ENCODE measurements around the gene ARNT2.

Gene ARNT2

DNA sequence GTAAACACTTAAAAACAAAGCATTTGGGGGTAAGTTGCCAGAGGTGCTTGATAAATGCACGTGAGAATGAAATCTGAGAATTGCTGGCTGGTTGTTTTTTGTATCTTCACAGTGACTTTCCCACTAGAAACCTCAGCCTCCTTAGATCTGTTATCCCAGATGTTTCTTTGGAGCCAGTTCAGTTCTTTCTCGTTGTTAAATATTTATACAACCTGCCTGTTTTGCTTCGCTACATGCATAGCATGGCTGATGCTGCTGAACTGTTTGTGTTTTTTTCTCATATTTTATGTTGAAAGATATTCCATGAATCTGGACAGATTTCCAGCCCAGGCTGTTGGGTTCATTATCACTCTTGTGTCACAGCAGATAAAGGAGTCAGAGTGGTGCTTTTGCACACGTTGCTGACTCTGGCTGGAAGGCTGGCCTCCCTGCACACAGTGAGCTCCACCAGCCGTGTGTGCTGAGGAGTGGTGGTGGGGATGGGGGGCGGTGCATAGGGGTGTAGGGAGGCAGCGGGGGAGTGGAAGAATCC, 80.2 kb downstream of the ARNT2 start:
- TF ChIP-seq CTCF (IDR thresholded peaks at IDR 0.05; ENCODE audit: control insufficient read depth, extremely low read depth, insufficient read depth), result no peak
- DNase-seq (ENCODE audit: low read depth), result no peak
- no peak overlapping the region for H3K4me3 ChIP-seq (ENCODE audit: low read depth, low read length)

DNA sequence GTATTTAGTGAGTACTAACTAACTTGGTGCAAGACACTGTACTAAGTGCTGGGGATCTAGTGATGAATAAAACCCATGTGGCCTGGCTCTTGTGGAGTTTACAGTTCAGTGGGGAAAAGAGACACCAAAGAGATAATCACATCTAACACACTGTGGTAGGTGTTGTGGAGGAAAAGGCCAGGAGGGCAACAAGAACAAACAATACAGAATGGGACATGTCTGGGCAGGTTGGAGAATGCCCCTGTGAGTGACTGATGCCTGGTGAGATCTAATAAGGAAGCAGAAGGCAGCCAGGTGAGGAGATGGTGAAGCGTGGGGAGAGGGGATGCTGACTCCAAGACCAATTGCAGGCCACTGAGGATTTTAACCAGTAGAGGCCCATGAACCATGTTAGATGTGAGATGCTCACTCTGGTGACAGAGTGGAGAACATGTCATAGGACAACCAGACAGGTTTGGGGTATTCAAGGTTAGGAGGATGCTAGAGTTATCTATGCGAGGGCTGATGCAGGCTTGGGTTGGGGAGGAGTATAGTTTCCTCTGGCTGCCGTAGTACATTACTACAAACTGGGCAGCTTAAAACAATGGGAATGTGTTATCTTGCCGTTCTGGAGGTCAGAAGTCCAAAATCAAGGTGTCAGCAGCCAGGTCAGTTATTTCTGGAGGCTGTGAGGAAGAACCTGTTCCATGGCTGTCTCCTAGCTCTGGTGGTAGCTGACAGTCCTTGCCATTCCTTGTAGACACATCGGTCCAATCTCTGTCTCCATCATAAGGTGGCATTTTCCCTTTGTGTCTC, 81.4 kb downstream of the ARNT2 start:
- no peak overlapping the region for H3K4me3 ChIP-seq (ENCODE audit: low read depth, low read length)
- TF ChIP-seq CTCF (IDR thresholded peaks at IDR 0.05; ENCODE audit: control insufficient read depth, extremely low read depth, insufficient read depth), result no peak
- no peak for DNase-seq (ENCODE audit: low read depth)

DNA sequence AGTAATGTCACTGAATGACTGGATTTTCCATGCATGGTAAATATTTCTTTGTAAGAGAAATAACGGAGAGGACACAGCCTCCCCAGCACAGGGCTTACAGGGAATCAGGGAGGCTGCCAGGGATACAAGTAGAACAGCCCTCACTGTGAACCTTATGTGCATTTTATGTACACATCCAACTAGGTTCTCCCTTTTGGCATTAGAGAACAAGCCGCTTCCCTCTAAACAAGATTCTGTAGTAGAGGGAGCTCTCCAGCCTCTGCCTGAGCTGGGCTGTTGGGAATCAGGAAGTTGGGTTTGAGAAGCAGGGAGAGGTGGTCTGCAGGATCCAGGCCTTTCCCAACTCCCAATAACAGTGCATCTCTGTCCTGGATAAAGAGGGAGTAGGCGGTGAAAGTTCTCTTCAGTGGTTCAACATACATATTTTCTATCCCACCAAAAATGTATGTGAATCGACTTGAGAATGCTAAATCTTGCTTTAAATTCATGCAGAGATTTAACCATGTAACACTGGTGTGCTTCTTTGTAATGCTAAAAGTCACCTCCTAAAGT, 83.7 kb downstream of the ARNT2 start:
- no peak for DNase-seq (ENCODE audit: low read depth)
- H3K4me3 ChIP-seq (ENCODE audit: low read depth, low read length), result no peak overlapping the region
- no peak for TF ChIP-seq CTCF (IDR thresholded peaks at IDR 0.05; ENCODE audit: control insufficient read depth, extremely low read depth, insufficient read depth)

DNA sequence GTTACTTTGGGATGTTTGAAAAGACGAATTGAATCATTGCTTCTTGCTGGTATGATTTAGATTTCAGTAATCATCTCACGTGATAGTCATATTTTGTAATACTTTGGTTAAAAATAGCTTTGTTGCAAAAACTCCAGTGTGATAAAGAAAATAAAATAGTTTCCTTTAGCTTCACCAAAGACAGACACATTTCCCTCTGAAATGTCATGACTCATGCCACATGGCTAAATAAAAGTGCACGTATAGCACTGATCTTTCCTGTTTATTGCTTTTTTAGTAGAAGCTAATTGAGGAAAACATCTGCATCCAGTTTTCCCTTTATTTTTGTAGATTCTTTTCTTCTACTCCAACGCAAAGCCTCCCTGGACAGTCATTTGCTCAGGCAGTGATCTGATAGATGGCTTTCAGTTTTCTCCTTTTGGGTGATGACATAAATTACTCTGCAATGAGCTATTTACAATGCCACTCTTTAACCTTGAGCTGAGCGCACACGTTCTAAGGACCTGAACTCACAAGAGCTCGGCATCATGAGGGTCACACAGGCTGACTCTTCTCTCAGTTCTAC, 84.9 kb downstream of the ARNT2 start:
- no peak for TF ChIP-seq CTCF (IDR thresholded peaks at IDR 0.05; ENCODE audit: control insufficient read depth, extremely low read depth, insufficient read depth)
- DNase-seq (ENCODE audit: low read depth), result no peak
- no peak overlapping the region for H3K4me3 ChIP-seq (ENCODE audit: low read depth, low read length)

GRCh38 chr15:80490431-80490990, 86.3 kb downstream of the ARNT2 start:
- DNase-seq (ENCODE audit: low read depth), result no peak
- no peak for TF ChIP-seq CTCF (IDR thresholded peaks at IDR 0.05; ENCODE audit: control insufficient read depth, extremely low read depth, insufficient read depth)
- no peak overlapping the region for H3K4me3 ChIP-seq (ENCODE audit: low read depth, low read length)

- no peak for TF ChIP-seq CTCF (IDR thresholded peaks at IDR 0.05; ENCODE audit: control insufficient read depth, extremely low read depth, insufficient read depth)
- H3K4me3 ChIP-seq (ENCODE audit: low read depth, low read length), result no peak overlapping the region
- no peak for DNase-seq (ENCODE audit: low read depth)
These were observed 87.1 kb downstream of the ARNT2 start for GRCh38 chr15:80491163-80491847.
